Measurements from ENCODE around the gene RGS8. TPM values are rescaled to one million over a fixed set of nuclear protein-coding genes. Genes with fewer than 3 reads are reported as not detected.

The RGS8 gene
- total RNA-seq, 1 experiment from 2014 or later = not detected

GRCh38 chr1:182668521-182669054 lies 15.8 kb downstream of the RGS8 start:
- CTCF ChIA-PET = interaction anchor here (0.6 kb wide), 1 partner anchor 1693 kb away, joined by 3 read pairs; no protein-coding TSS in a partner anchor
- no TSS peak for BruUV-seq (replicated peaks)
- Histone ChIP-seq H3K9me3 (ENCODE audit: control insufficient read depth, insufficient read depth, low read depth, low read length) (no peaks in the 10 kb centered on the region), H3K36me3 (ENCODE audit: control insufficient read depth, insufficient read depth, low read length) (no peaks in the 10 kb centered on the region), H3K4me1 (ENCODE audit: control insufficient read depth, insufficient read depth, low read length) (no peaks in the 10 kb centered on the region), H3K27me3 (ENCODE audit: control insufficient read depth, insufficient read depth, low read length) (peaks cover 11% of the 10 kb centered on the region), H3K27ac (ENCODE audit: low read length) (no peak overlapping the region), H3K4me3 (ENCODE audit: low read depth in 2 of 2, low read length in 2 of 2) (no peak overlapping the region)
- POLR2A ChIA-PET = no interaction called here
- intact Hi-C loops (cut with micrococcal nuclease; ENCODE audit: unreplicated experiment) = no loop called here
- in situ Hi-C loops (cut with HindIII; ENCODE audit: low pct_unique_long_range_greater_than_20kb, low sequenced_read_pairs) = no loop called here
- no peak for DNase-seq (ENCODE audit: low read depth, low spot score)
- no peak for TF ChIP-seq REST (IDR thresholded peaks at IDR 0.05; ENCODE audit: insufficient read depth in 1 of 2, low read depth in 2 of 2, low read length in 1 of 2)
- TF ChIP-seq SIN3A (IDR thresholded peaks at IDR 0.05; ENCODE audit: borderline replicate concordance, insufficient read depth, low read depth, low read length) = no peak
- TF ChIP-seq POLR2AphosphoS5 (IDR thresholded peaks at IDR 0.05; ENCODE audit: low read depth, low read length) = no peak
- TF ChIP-seq, protein P1, sequence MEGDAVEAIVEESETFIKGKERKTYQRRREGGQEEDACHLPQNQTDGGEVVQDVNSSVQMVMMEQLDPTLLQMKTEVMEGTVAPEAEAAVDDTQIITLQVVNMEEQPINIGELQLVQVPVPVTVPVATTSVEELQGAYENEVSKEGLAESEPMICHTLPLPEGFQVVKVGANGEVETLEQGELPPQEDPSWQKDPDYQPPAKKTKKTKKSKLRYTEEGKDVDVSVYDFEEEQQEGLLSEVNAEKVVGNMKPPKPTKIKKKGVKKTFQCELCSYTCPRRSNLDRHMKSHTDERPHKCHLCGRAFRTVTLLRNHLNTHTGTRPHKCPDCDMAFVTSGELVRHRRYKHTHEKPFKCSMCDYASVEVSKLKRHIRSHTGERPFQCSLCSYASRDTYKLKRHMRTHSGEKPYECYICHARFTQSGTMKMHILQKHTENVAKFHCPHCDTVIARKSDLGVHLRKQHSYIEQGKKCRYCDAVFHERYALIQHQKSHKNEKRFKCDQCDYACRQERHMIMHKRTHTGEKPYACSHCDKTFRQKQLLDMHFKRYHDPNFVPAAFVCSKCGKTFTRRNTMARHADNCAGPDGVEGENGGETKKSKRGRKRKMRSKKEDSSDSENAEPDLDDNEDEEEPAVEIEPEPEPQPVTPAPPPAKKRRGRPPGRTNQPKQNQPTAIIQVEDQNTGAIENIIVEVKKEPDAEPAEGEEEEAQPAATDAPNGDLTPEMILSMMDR (IDR thresholded peaks at IDR 0.05) = no peak
- no peak for TF ChIP-seq TCF7L2 (IDR thresholded peaks at IDR 0.05; ENCODE audit: low read depth, low read length)
- ATAC-seq = no peak

DNA sequence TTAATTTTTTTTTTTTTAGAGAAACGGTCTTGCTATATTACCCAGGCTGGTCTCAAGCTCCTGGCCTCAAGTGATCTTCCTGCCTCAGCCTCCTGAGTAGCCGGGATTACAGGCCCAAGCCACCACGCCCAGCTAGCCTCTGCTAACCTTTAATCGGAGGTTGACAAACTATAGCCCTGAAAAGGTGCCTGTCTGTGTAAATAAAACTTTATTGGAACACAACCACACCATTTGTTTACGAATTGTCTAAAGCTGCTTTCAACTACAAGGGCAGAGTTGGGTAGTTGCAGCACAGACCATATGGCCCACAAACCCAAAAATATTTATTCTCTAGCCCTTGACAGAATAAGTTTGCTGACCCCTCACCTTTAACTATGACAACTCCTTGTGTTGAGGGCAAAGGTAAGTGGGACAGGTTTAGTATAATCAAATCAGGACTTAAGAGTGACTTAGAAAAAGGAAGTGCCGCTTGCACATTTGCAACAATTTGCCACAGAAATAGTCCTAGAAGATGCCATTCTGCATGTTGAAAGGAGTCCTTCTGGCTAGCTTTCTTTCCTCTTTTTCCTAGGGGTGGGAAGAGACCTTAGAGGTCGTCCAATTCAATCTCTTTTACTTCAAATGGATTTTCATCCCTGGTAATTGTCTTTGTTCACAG lies 16.4 kb downstream of the RGS8 start:
- in situ Hi-C loops (cut with HindIII; ENCODE audit: low pct_unique_long_range_greater_than_20kb, low sequenced_read_pairs) = no loop called here
- ChIA-PET POLR2A (no interaction called here), CTCF (interaction anchor here (0.6 kb wide), 1 partner anchor 1693 kb away, joined by 3 read pairs; no protein-coding TSS in a partner anchor)
- Histone ChIP-seq H3K27me3 (ENCODE audit: control insufficient read depth, insufficient read depth, low read length) (peaks cover 5% of the 10 kb centered on the region), H3K9me3 (ENCODE audit: control insufficient read depth, insufficient read depth, low read depth, low read length) (no peaks in the 10 kb centered on the region), H3K27ac (ENCODE audit: low read length) (no peak overlapping the region), H3K36me3 (ENCODE audit: control insufficient read depth, insufficient read depth, low read length) (no peaks in the 10 kb centered on the region), H3K4me3 (ENCODE audit: low read depth in 2 of 2, low read length in 2 of 2) (no peak overlapping the region), H3K4me1 (ENCODE audit: control insufficient read depth, insufficient read depth, low read length) (no peaks in the 10 kb centered on the region)
- DNase-seq (ENCODE audit: low read depth, low spot score) = no peak
- TF ChIP-seq, protein P1 (IDR thresholded peaks at IDR 0.05) = no peak
- no peak for TF ChIP-seq SIN3A (IDR thresholded peaks at IDR 0.05; ENCODE audit: borderline replicate concordance, insufficient read depth, low read depth, low read length)
- no peak for TF ChIP-seq POLR2AphosphoS5 (IDR thresholded peaks at IDR 0.05; ENCODE audit: low read depth, low read length)
- no peak for TF ChIP-seq REST (IDR thresholded peaks at IDR 0.05; ENCODE audit: insufficient read depth in 1 of 2, low read depth in 2 of 2, low read length in 1 of 2)
- no peak for TF ChIP-seq TCF7L2 (IDR thresholded peaks at IDR 0.05; ENCODE audit: low read depth, low read length)
- no peak for ATAC-seq
- BruUV-seq (replicated peaks) = no TSS peak
- intact Hi-C loops (cut with micrococcal nuclease; ENCODE audit: unreplicated experiment) = no loop called here
